GM13977 (cell line): Measurements from ENCODE around the gene CRHR2.

Experiments
- DNase-seq: peaks from one replicate; pipeline ENCODE4 v3.0.0; 2012; ENCODE audit warnings: low spot score
- CTCF ChIP-seq: IDR thresholded peaks from 2 replicates; pipeline ENCODE4 v1.5.1; 2012; ENCODE audit warnings: mild to moderate bottlenecking, control low read depth; ENCODE audit not compliant: insufficient read depth; ENCODE audit errors: extremely low read depth, missing control alignments
- in situ Hi-C: fragments of 300-500 bp; cut with MboI; formaldehyde crosslinking; loops from one replicate; pipeline ENCODE4 v1.12.0; 2022; ENCODE audit warnings: low sequenced_read_pairs, low pct_unique_long_range_greater_than_20kb, mixed read lengths, inconsistent platforms; ENCODE audit not compliant: unreplicated experiment

CRHR2 gene

GRCh38 chr7:30659312-30659711, 22.9 kb downstream of the CRHR2 start:
- DNase-seq, result no peak
- TF ChIP-seq CTCF, result no peak
- in situ Hi-C loops, result no loop called here

- TF ChIP-seq CTCF, result no peak
- no peak for DNase-seq
- in situ Hi-C loops, result no loop called here
Observed at GRCh38 chr7:30658479-30659074, 23.7 kb downstream of the CRHR2 start.

- DNase-seq, result no peak
- in situ Hi-C loops, result no loop called here
- TF ChIP-seq CTCF, result no peak
Observed at GRCh38 chr7:30657131-30657530, 25.1 kb downstream of the CRHR2 start.

- no peak for TF ChIP-seq CTCF
- no peak for DNase-seq
- in situ Hi-C loops, result no loop called here
Observed at GRCh38 chr7:30656006-30656957, 26.0 kb downstream of the CRHR2 start.

- in situ Hi-C loops, result no loop called here
- no peak for TF ChIP-seq CTCF
- DNase-seq, result no peak
Observed at GRCh38 chr7:30655096-30655970, 26.9 kb downstream of the CRHR2 start.

GRCh38 chr7:30654296-30655090, 27.8 kb downstream of the CRHR2 start:
- no peak for TF ChIP-seq CTCF
- in situ Hi-C loops, result no loop called here
- no peak for DNase-seq
